Measurements from ENCODE around the gene TRAF3. TPM values are rescaled to one million over a fixed set of nuclear protein-coding genes. Genes with fewer than 3 reads are reported as not detected.
A peak's percentile ranks its signal among the peaks of the same experiment; 100 is the strongest.

TRAF3 gene
- total RNA-seq, 6 experiments from 2014 or later, result 19.9 to 28.8 (median 22.6) TPM

GRCh38 chr14:102916347-102917055, 139.3 kb downstream of the TRAF3 start:
- TF ChIP-seq, protein P1, sequence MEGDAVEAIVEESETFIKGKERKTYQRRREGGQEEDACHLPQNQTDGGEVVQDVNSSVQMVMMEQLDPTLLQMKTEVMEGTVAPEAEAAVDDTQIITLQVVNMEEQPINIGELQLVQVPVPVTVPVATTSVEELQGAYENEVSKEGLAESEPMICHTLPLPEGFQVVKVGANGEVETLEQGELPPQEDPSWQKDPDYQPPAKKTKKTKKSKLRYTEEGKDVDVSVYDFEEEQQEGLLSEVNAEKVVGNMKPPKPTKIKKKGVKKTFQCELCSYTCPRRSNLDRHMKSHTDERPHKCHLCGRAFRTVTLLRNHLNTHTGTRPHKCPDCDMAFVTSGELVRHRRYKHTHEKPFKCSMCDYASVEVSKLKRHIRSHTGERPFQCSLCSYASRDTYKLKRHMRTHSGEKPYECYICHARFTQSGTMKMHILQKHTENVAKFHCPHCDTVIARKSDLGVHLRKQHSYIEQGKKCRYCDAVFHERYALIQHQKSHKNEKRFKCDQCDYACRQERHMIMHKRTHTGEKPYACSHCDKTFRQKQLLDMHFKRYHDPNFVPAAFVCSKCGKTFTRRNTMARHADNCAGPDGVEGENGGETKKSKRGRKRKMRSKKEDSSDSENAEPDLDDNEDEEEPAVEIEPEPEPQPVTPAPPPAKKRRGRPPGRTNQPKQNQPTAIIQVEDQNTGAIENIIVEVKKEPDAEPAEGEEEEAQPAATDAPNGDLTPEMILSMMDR (IDR thresholded peaks at IDR 0.05), result no peak
- Mint-ChIP-seq H3K9me3 (no peaks in the 10 kb centered on the region), H3K4me3 (no peak overlapping the region), H3K27me3 (ENCODE audit: insufficient read depth) (peaks cover 2% of the 10 kb centered on the region), H3K36me3 (ENCODE audit: low read depth) (no peaks in the 10 kb centered on the region), H3K27ac (no peak overlapping the region), H3K4me1 (ENCODE audit: low read depth) (no peaks in the 10 kb centered on the region)
- no peak for DNase-seq

- TF ChIP-seq, protein P1 (IDR thresholded peaks at IDR 0.05), result no peak
- DNase-seq, result no peak
- Mint-ChIP-seq H3K27me3 (ENCODE audit: insufficient read depth) (peaks cover 2% of the 10 kb centered on the region), H3K9me3 (no peaks in the 10 kb centered on the region), H3K4me3 (no peak overlapping the region), H3K27ac (no peak overlapping the region), H3K36me3 (ENCODE audit: low read depth) (no peaks in the 10 kb centered on the region), H3K4me1 (ENCODE audit: low read depth) (no peaks in the 10 kb centered on the region)
These were observed 139.8 kb downstream of the TRAF3 start for GRCh38 chr14:102917056-102917385.

- no peaks in the 10 kb centered on the region for H3K4me1 Mint-ChIP-seq (ENCODE audit: low read depth)
- H3K36me3 Mint-ChIP-seq (ENCODE audit: low read depth), result no peaks in the 10 kb centered on the region
- TF ChIP-seq, protein P1 (IDR thresholded peaks at IDR 0.05), result peak; percentile 83
- H3K27me3 Mint-ChIP-seq (ENCODE audit: insufficient read depth), result peaks cover 2% of the 10 kb centered on the region
- DNase-seq, result no peak
- H3K27ac Mint-ChIP-seq, result no peak overlapping the region
- no peak overlapping the region for H3K4me3 Mint-ChIP-seq
- no peaks in the 10 kb centered on the region for H3K9me3 Mint-ChIP-seq
These were observed 140.4 kb downstream of the TRAF3 start for GRCh38 chr14:102917469-102918211.

DNA sequence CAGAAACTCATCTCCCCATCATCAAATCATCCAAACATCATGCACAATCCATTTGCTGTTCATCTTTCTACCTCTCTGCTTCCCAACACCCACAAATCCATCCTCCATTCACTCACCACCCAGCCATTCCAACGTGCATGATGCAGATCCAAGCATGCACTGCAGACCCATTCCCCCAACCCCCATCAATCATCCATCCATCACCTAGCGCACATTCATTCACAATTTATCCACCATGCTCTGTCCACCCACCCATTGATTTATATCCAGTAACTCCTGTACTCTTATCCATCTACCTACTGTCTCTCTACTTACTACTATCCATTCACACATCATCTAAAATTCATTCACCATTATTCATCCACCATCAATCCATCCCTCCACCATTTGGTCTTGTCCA, 141.2 kb downstream of the TRAF3 start:
- no peaks in the 10 kb centered on the region for H3K36me3 Mint-ChIP-seq (ENCODE audit: low read depth)
- peaks cover 2% of the 10 kb centered on the region for H3K27me3 Mint-ChIP-seq (ENCODE audit: insufficient read depth)
- H3K27ac Mint-ChIP-seq, result no peak overlapping the region
- TF ChIP-seq, protein P1 (IDR thresholded peaks at IDR 0.05), result no peak
- no peak for DNase-seq
- H3K9me3 Mint-ChIP-seq, result no peaks in the 10 kb centered on the region
- no peak overlapping the region for H3K4me3 Mint-ChIP-seq
- no peaks in the 10 kb centered on the region for H3K4me1 Mint-ChIP-seq (ENCODE audit: low read depth)

DNA sequence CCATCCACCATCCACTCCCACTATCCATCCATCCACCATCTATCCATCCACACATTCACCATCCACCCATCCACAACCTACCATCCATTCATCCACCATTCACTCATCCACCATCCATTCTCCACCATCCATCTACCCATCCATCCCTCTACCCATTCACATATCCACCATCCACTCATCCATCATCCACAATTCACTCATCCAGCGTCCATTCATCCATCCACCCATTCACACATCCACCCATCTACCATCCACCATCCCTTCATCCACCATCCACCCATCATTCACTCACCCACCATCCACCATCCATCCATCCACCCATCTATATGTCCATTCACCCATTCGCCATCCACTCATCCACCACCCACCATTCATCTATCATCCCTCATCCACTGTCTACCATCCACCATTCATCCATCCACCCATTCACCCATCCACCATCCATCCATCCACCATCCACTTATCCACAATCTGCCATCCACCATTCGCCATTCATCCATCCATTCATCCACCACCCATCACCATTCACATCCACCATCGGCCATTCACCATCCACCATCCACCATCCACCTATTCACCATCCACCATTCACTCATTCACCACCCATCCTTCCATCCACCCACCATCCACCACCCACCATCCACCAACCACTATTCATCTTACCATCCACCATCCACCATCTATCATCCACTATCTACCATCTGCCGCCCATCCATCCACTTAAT, 143.2 kb downstream of the TRAF3 start:
- Mint-ChIP-seq H3K36me3 (ENCODE audit: low read depth) (no peaks in the 10 kb centered on the region), H3K9me3 (no peaks in the 10 kb centered on the region), H3K4me3 (no peak overlapping the region), H3K4me1 (ENCODE audit: low read depth) (no peaks in the 10 kb centered on the region), H3K27ac (no peak overlapping the region), H3K27me3 (ENCODE audit: insufficient read depth) (peaks cover 6% of the 10 kb centered on the region)
- DNase-seq, result no peak
- TF ChIP-seq, protein P1 (IDR thresholded peaks at IDR 0.05), result no peak
